IMR-90 (cell line): ENCODE results near the gene PIP5K1C. TPM values are rescaled to one million over a fixed set of nuclear protein-coding genes. Genes with fewer than 3 reads are reported as not detected.
A peak's percentile ranks its signal among the peaks of the same experiment; 100 is the strongest.

ENCODE experiments used
- ATAC-seq: fragments of 200-7000 bp; cut with Tn5 transposase; 2 replicates; pipeline ENCODE4 v1.9.1; 2020; ENCODE audit warnings: low read depth, mild to moderate bottlenecking, moderate library complexity
- BruUV-seq: library from RNA; stranded (reverse); fragments of 400-500 nt; replicated peaks from 2 replicates; lab custom pipeline; 2021; lab: Mats Ljungman, UMichigan
- CTCF ChIA-PET: fragments of 300-600 bp; formaldehyde crosslinking; extraction: SDS; loops from one replicate; lab custom pipeline; 2021; ENCODE audit warnings: antibody characterized with exemption; lab: Yijun Ruan, JAX
- POLR2A ChIA-PET: fragments of 300-600 bp; sonication (Branson Sonifier 250); formaldehyde crosslinking; loops from one replicate; lab custom pipeline; 2022; ENCODE audit warnings: antibody characterized with exemption; ENCODE audit not compliant: unreplicated experiment; lab: Charles Lee
- DNase-seq: peaks from one replicate; pipeline ENCODE4 v3.0.0; 2013
- H2AFZ ChIP-seq: replicated peaks from 2 replicates; pipeline ENCODE3; 2013; ENCODE audit warnings: low read length, mild to moderate bottlenecking; ENCODE audit not compliant: poor library complexity
- H2AK5ac ChIP-seq: 2 replicates; pipeline ENCODE4 v1.6.1; 2013; ENCODE audit warnings: low read depth, low read length, inconsistent platforms
- H2AK9ac ChIP-seq: replicated peaks from 2 replicates; pipeline ENCODE3; 2013; ENCODE audit warnings: mild to moderate bottlenecking, low read depth, low read length, moderate library complexity; ENCODE audit not compliant: poor library complexity
- H2BK120ac ChIP-seq: 2 replicates; pipeline ENCODE4 v1.6.1; 2013; ENCODE audit warnings: low read depth, low read length, inconsistent platforms
- H2BK15ac ChIP-seq: 3 replicates; pipeline ENCODE4 v1.6.1; 2013; ENCODE audit warnings: low read depth, low read length, inconsistent platforms
- H2BK20ac ChIP-seq: 2 replicates; pipeline ENCODE4 v1.6.1; 2013; ENCODE audit warnings: low read depth, mild to moderate bottlenecking, inconsistent platforms, low read length, moderate library complexity
- H2BK5ac ChIP-seq: 2 replicates; pipeline ENCODE4 v1.6.1; 2013; ENCODE audit warnings: mild to moderate bottlenecking, low read depth, low read length, inconsistent platforms; ENCODE audit not compliant: poor library complexity, severe bottlenecking
- H3K14ac ChIP-seq: replicated peaks from 2 replicates; pipeline ENCODE4 v1.6.1; 2013; ENCODE audit warnings: low read depth, low read length, inconsistent platforms
- H3K18ac ChIP-seq: 2 replicates; pipeline ENCODE4 v1.6.1; 2013; ENCODE audit warnings: low read depth, low read length, control low read depth
- H3K23ac ChIP-seq: 2 replicates; pipeline ENCODE4 v1.6.1; 2013; ENCODE audit warnings: low read depth, low read length, inconsistent platforms
- H3K27ac ChIP-seq: 2 replicates; pipeline ENCODE4 v1.5.1; 2013; ENCODE audit warnings: mild to moderate bottlenecking, control low read depth, low read length; ENCODE audit not compliant: insufficient read depth
- H3K27me3 ChIP-seq: 2 replicates; pipeline ENCODE4 v1.6.1; 2013; ENCODE audit warnings: low read length; ENCODE audit not compliant: control insufficient read depth, insufficient read depth
- H3K36me3 ChIP-seq: 2 replicates; pipeline ENCODE4 v1.6.1; 2013; ENCODE audit warnings: low read length, mixed read lengths; ENCODE audit not compliant: control insufficient read depth, insufficient read depth
- H3K4ac ChIP-seq: 2 replicates; pipeline ENCODE4 v1.6.1; 2013; ENCODE audit warnings: low read depth, low read length, inconsistent platforms
- H3K4me1 ChIP-seq: 2 replicates; pipeline ENCODE4 v1.6.1; 2013; ENCODE audit warnings: low read length, mixed read lengths; ENCODE audit not compliant: control insufficient read depth, insufficient read depth
- H3K4me2 ChIP-seq: 2 replicates; pipeline ENCODE4 v1.6.1; 2013; ENCODE audit warnings: low read depth, mild to moderate bottlenecking, control low read depth, low read length, moderate library complexity
- H3K4me3 ChIP-seq: 2 replicates; pipeline ENCODE4 v1.5.1; 2013; ENCODE audit warnings: low read depth, mild to moderate bottlenecking, control low read depth, low read length, moderate library complexity; ENCODE audit not compliant: insufficient read depth
- H3K56ac ChIP-seq: 2 replicates; pipeline ENCODE4 v1.6.1; 2013; ENCODE audit warnings: low read length, inconsistent platforms; ENCODE audit not compliant: insufficient read depth; ENCODE audit errors: extremely low read depth
- H3K79me1 ChIP-seq, 2 experiments: 2 replicates each; pipeline ENCODE4 v1.6.1; 2013; ENCODE audit warnings: low read length in 2 of 2, inconsistent platforms in 1 of 2, low read depth in 1 of 2
- H3K9ac ChIP-seq: 2 replicates; pipeline ENCODE4 v1.6.1; 2013; ENCODE audit warnings: low read depth, low read length, control low read depth
- H3K9me1 ChIP-seq: 2 replicates; pipeline ENCODE4 v1.6.1; 2013; ENCODE audit warnings: low read length, inconsistent platforms; ENCODE audit not compliant: insufficient read depth
- H3K9me3 ChIP-seq: 2 replicates; pipeline ENCODE4 v1.6.1; 2013; ENCODE audit warnings: low read length; ENCODE audit not compliant: control insufficient read depth, insufficient read depth
- H4K20me1 ChIP-seq: 2 replicates; pipeline ENCODE4 v1.6.1; 2013; ENCODE audit warnings: low read length, inconsistent platforms; ENCODE audit not compliant: insufficient read depth
- H4K5ac ChIP-seq: 2 replicates; pipeline ENCODE4 v1.6.1; 2013; ENCODE audit warnings: mild to moderate bottlenecking, low read depth, low read length, control low read depth
- H4K8ac ChIP-seq, 2 experiments: 2 replicates each; pipeline ENCODE4 v1.6.1; 2013; ENCODE audit warnings: low read depth in 2 of 2, low read length in 2 of 2, control low read depth in 1 of 2, inconsistent platforms in 1 of 2
- H4K91ac ChIP-seq: 2 replicates; pipeline ENCODE4 v1.6.1; 2013; ENCODE audit warnings: low read depth, low read length, inconsistent platforms; ENCODE audit not compliant: insufficient read depth
- BHLHE40 ChIP-seq: fragments of 150-350 bp; IDR thresholded peaks from 2 replicates; pipeline ENCODE4 v1.6.1; 2016; ENCODE audit warnings: mild to moderate bottlenecking, low read depth, low read length
- RCOR1 ChIP-seq: IDR thresholded peaks from 2 replicates; pipeline ENCODE4 v1.6.1; 2012; ENCODE audit warnings: mild to moderate bottlenecking, low read length, improper control_type of control experiment; ENCODE audit not compliant: insufficient replicate concordance
- WGBS, 2 experiments: methylation state at CpG; one replicate each; pipeline versions ENCODE4 v1.1.5 to v1.1.7; 2013; ENCODE audit warnings: missing lambda C conversion rate in 2 of 2; ENCODE audit not compliant: insufficient read length in 1 of 2; ENCODE audit errors: extremely low coverage in 2 of 2; 5-methylcytosine and 5-hydroxymethylcytosine counted together
- dilution Hi-C: fragments of 300-500 bp; cut with HindIII; formaldehyde crosslinking; loops from one replicate; pipeline ENCODE4 v1.14.3; 2018; ENCODE audit warnings: low sequenced_read_pairs; ENCODE audit not compliant: unreplicated experiment
- in situ Hi-C: fragments of 300-500 bp; cut with MboI; formaldehyde crosslinking; loops from 3 replicates; pipeline ENCODE4 v1.14.3; 2019; ENCODE audit warnings: low sequenced_read_pairs, inconsistent platforms, mixed read lengths
- intact Hi-C: fragments of 100-400 bp; cut with micrococcal nuclease; formaldehyde crosslinking; loops from 2 replicates; pipeline ENCODE4 v1.10.0; 2022
- polyA plus RNA-seq, 3 experiments: library from polyadenylated mRNA; depleted of rRNA; stranded (reverse); fragments of >200 nt; gene quantifications; 2 replicates each; pipeline ENCODE4 v1.2.3, GENCODE V29; 2012; ENCODE audit warnings: low replicate concordance in 1 of 3
- total RNA-seq: library from RNA; depleted of rRNA; stranded (reverse); fragments of >200 nt; gene quantifications from 2 replicates; pipeline ENCODE4 v1.2.3, GENCODE V29; 2012

The PIP5K1C gene
- total and polyA plus RNA-seq, 2 of the 4 experiments (the other 2 are of a cell fraction): 13.6 to 23.3 TPM

GRCh38 chr19:3697671-3698385, 2.4 kb downstream of the PIP5K1C start:
- H3K9me1 ChIP-seq: 0 out of 2 replicates have a peak, but pooled peaks cover 9% of the 10 kb centered on the region
- peaks cover 65% of the 10 kb centered on the region for H4K20me1 ChIP-seq
- no peak overlapping the region for H3K27ac ChIP-seq
- DNase-seq (no peak), ATAC-seq (no peak)
- H4K5ac ChIP-seq: no peak overlapping the region
- H3K18ac ChIP-seq: no peak overlapping the region
- H2AFZ ChIP-seq: no peak overlapping the region
- H3K4me2 ChIP-seq: no peak overlapping the region
- H3K9me3 ChIP-seq: no peaks in the 10 kb centered on the region
- H2AK5ac ChIP-seq: peak overlapping the region; percentile 78; the same call in 1 of the 2 replicates
- no peak overlapping the region for H2BK15ac ChIP-seq
- H2BK120ac ChIP-seq: no peak overlapping the region
- H3K23ac ChIP-seq: no peak overlapping the region
- peak overlapping the region; percentile 15 for H2AK9ac ChIP-seq
- 98% methylated on average over 8 of the region's 43 CpGs; no CpG with 5 or more reads in 1 of the 2 experiments for WGBS, 2 experiments
- no peak overlapping the region for H3K56ac ChIP-seq
- BruUV-seq: no TSS peak
- no peak overlapping the region for H3K9ac ChIP-seq
- H2BK20ac ChIP-seq: no peak overlapping the region
- H4K91ac ChIP-seq: no peak overlapping the region
- POLR2A ChIA-PET: no interaction called here
- CTCF ChIA-PET: no interaction called here
- dilution Hi-C loops: no loop called here
- no peak overlapping the region for H4K8ac ChIP-seq
- no peak overlapping the region for H3K14ac ChIP-seq
- peaks cover 0 to 51% of the 10 kb centered on the region in 2 experiments; a peak in 3 of 4 replicates for H3K79me1 ChIP-seq
- intact Hi-C loops: loop anchor here (2.0 kb wide), 1 partner anchor 27 kb away; no protein-coding TSS in a partner anchor
- TF ChIP-seq BHLHE40 (no peak), RCOR1 (no peak)
- H3K4me3 ChIP-seq: no peak overlapping the region
- peaks cover 8% of the 10 kb centered on the region; the same call in 1 of the 2 replicates for H3K4me1 ChIP-seq
- H3K36me3 ChIP-seq: peaks cover 3% of the 10 kb centered on the region; the same call in 1 of the 2 replicates
- H2BK5ac ChIP-seq: no peak overlapping the region
- no peaks in the 10 kb centered on the region for H3K27me3 ChIP-seq
- in situ Hi-C loops: no loop called here
- H3K4ac ChIP-seq: 0 out of 2 replicates have a peak overlapping the region, but pooled peaks have one; percentile 29
